Ishikawa (cell line): ENCODE measurements around the gene NPTX2.

Experiments used
- CEBPB ChIP-seq: IDR thresholded peaks from 2 replicates; pipeline ENCODE4 v1.6.1; 2012
- CREB1 ChIP-seq: IDR thresholded peaks from 2 replicates; pipeline ENCODE4 v1.6.1; 2012; ENCODE audit warnings: low read depth
- EGR1 ChIP-seq: IDR thresholded peaks from 2 replicates; pipeline ENCODE4 v1.6.1; 2012
- EP300 ChIP-seq: IDR thresholded peaks from 2 replicates; pipeline ENCODE4 v1.6.1; 2012; ENCODE audit warnings: borderline replicate concordance
- FOXM1 ChIP-seq: IDR thresholded peaks from 2 replicates; pipeline ENCODE4 v1.6.1; 2012; ENCODE audit warnings: low read depth, borderline replicate concordance
- MAX ChIP-seq: IDR thresholded peaks from 2 replicates; pipeline ENCODE4 v1.6.1; 2012
- NFIC ChIP-seq: IDR thresholded peaks from 2 replicates; pipeline ENCODE4 v1.6.1; 2012
- RAD21 ChIP-seq: IDR thresholded peaks from 2 replicates; pipeline ENCODE4 v1.6.1; 2012; ENCODE audit warnings: low read depth
- REST ChIP-seq: IDR thresholded peaks from 2 replicates; pipeline ENCODE4 v1.6.1; 2012; ENCODE audit warnings: low read depth, mild to moderate bottlenecking
- TAF1 ChIP-seq: IDR thresholded peaks from 2 replicates; pipeline ENCODE4 v1.6.1; 2012; ENCODE audit warnings: low read depth, mild to moderate bottlenecking
- TCF12 ChIP-seq: IDR thresholded peaks from 2 replicates; pipeline ENCODE4 v1.6.1; 2012; ENCODE audit warnings: low read depth
- TEAD4 ChIP-seq: IDR thresholded peaks from 2 replicates; pipeline ENCODE4 v1.6.1; 2012
- USF1 ChIP-seq: IDR thresholded peaks from 2 replicates; pipeline ENCODE4 v1.6.1; 2012
- YY1 ChIP-seq: IDR thresholded peaks from 2 replicates; pipeline ENCODE4 v1.6.1; 2012; ENCODE audit warnings: low read depth
- ZBTB7A ChIP-seq: IDR thresholded peaks from 2 replicates; pipeline ENCODE4 v1.6.1; 2012; ENCODE audit warnings: low read depth

The NPTX2 gene

GRCh38 chr7:98598846-98599615 is 18.1 kb upstream of the NPTX2 start:
- TF ChIP-seq TCF12 (no peak), CEBPB (no peak), YY1 (no peak), TAF1 (no peak), TEAD4 (no peak), CREB1 (no peak), ZBTB7A (no peak), RAD21 (no peak), EP300 (no peak), MAX (no peak), NFIC (no peak), REST (no peak), USF1 (no peak), FOXM1 (no peak), EGR1 (no peak)

- TF ChIP-seq RAD21 = no peak
- TF ChIP-seq NFIC = no peak
- no peak for TF ChIP-seq TEAD4
- no peak for TF ChIP-seq EP300
- no peak for TF ChIP-seq TCF12
- TF ChIP-seq CREB1 = no peak
- TF ChIP-seq FOXM1 = no peak
- TF ChIP-seq YY1 = no peak
- TF ChIP-seq ZBTB7A = no peak
- TF ChIP-seq USF1 = no peak
- no peak for TF ChIP-seq CEBPB
Observed at GRCh38 chr7:98599886-98600285, 17.2 kb upstream of the NPTX2 start.

GRCh38 chr7:98602755-98603398 is 14.2 kb upstream of the NPTX2 start:
- TF ChIP-seq EGR1 (no peak), CREB1 (no peak), USF1 (no peak), YY1 (no peak), TCF12 (no peak), TEAD4 (no peak), EP300 (no peak), TAF1 (no peak), MAX (no peak), RAD21 (no peak), ZBTB7A (no peak), NFIC (no peak), REST (no peak), CEBPB (no peak), FOXM1 (no peak)

GRCh38 chr7:98603399-98603788 is 13.7 kb upstream of the NPTX2 start:
- TF ChIP-seq NFIC = no peak
- no peak for TF ChIP-seq TEAD4
- no peak for TF ChIP-seq FOXM1
- no peak for TF ChIP-seq TAF1
